Right ventricle myocardium superior (tissue), 1 donor: ENCODE measurements around the gene GSTA3. TPM values are rescaled to one million over a fixed set of nuclear protein-coding genes. Genes with fewer than 3 reads are reported as not detected.
"Not testable (repeated sequence)": the region's sequence is repeated elsewhere in the genome, so short reads cannot be mapped to it uniquely, and the experiment has no call there.

Source experiments
- ATAC-seq: fragments of 200-7000 bp; cut with Tn5 transposase; one replicate; pipeline ENCODE4 v1.9.1; 2020; ENCODE audit warnings: mild to moderate bottlenecking; ENCODE audit not compliant: poor library complexity
- DNase-seq: peaks from one replicate; pipeline ENCODE4 v3.0.0-alpha.2; 2020
- intact Hi-C: fragments of 100-400 bp; cut with DNase I; formaldehyde crosslinking; loops from one replicate; pipeline ENCODE4 v1.11.2; 2022
- total RNA-seq: library from RNA; stranded (reverse); fragmentation: NEBNext Ultra II Directional; extraction: Animal tissue kit (Norgen Biotek cat#: 25700); gene quantifications from one replicate; pipeline ENCODE4 v1.2.1, GENCODE V29; 2021
- donor health status: DM: no; HTN: yes; CAD: no; lungs with severe emphysema.

Gene GSTA3
- total RNA-seq, 1 donor from 2014 or later: not detected

GRCh38 chr6:52876056-52876787 is 33.3 kb downstream of the GSTA3 start:
- intact Hi-C loops: no loop called here
- no peak for ATAC-seq
- no peak for DNase-seq

- ATAC-seq: no peak
- DNase-seq: no peak
- intact Hi-C loops: no loop called here
These were observed 37.5 kb downstream of the GSTA3 start for GRCh38 chr6:52872031-52872430.

DNA sequence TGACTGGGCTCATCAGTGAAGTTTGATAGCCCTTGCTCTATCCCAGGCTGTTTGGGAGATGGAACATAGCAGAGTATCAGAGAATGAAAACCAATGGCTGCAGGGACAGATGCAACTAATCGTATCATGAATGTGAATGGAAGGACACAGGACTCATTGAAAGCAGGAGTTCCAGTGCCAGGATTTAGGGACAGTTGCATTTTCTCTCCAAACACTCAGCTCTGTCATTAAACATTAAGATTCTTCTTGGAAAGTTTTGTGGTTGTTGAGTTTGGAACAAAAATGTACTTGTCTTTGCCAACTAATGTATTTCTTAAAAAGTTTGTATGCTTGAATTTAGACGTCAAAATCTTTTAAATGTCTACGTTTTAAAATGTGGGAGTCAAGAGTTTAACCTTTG is 37.9 kb downstream of the GSTA3 start:
- DNase-seq (no peak), ATAC-seq (no peak)
- intact Hi-C loops: no loop called here

- ATAC-seq, DNase-seq, intact Hi-C loops: not testable (repeated sequence)
These were observed 39.0 kb downstream of the GSTA3 start for GRCh38 chr6:52870335-52871091.

DNA sequence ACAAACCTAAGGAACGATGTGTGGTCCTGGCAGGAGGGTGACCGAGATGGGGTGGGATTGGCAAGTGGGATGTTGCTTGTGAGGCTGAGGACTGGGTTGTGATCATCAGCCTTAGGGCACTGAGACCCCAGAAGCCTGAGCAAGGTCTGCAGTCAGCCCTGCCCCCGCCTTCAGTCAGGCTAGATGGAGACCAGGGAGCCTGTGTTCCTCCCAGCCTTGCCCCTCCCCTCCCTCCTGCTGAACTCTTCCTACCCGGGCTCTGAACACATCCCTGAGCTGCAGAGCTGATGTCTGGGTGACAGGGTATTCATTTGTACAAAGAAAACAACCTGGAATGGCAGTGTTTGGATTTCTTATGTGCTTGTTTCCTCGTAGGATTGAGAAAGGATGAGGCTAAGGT is 40.6 kb downstream of the GSTA3 start:
- intact Hi-C loops, ATAC-seq, DNase-seq: not testable (repeated sequence)

- no peak for ATAC-seq
- intact Hi-C loops: no loop called here
These were observed 41.3 kb downstream of the GSTA3 start for GRCh38 chr6:52868240-52868639.

GRCh38 chr6:52861151-52861550 is 48.3 kb downstream of the GSTA3 start:
- intact Hi-C loops, ATAC-seq, DNase-seq: not testable (repeated sequence)

More at GRCh38 chr6:52868240-52868639, 41.3 kb downstream of the GSTA3 start:
- DNase-seq: no peak

DNA sequence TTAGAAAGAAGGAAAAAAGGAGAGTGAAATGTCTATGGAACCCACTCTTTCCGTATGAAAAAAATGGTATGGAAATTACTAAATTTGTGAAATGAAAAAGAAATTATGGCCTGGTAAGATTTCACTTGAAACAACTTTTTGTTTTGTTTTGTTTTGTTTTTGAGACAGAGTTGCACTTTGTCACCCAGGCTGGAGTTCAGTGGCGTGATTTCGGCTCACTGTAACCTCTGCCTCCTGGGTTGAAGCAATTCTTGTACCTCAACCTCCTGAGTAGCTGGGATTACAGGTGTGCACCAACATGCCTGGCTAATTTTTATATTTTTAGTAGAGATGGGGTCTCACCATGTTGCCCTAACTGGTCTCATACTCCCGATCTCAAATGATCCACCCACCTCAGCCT is 51.1 kb downstream of the GSTA3 start:
- no peak for DNase-seq
- intact Hi-C loops: no loop called here
- no peak for ATAC-seq

DNA sequence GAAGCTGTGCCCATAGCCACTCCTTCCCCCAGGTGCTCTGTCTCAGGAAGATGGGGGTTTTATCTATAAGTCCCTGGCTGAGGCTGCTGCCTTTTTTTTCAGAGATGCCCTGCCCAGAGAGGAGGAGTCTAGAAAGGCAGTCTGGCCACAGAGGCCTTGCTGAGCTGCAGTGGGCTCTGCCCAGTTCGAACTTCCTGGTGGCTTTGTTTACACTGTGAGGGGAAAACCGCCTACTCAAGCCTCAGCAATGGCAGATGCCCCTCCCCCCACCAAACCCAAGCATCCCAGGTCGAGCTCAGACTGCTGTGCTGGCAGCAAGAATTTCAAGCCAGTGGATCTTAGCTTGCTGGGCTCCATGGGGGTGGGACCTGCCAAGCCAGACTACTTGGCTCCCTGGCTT is 53.4 kb downstream of the GSTA3 start:
- DNase-seq, ATAC-seq, intact Hi-C loops: not testable (repeated sequence)

DNA sequence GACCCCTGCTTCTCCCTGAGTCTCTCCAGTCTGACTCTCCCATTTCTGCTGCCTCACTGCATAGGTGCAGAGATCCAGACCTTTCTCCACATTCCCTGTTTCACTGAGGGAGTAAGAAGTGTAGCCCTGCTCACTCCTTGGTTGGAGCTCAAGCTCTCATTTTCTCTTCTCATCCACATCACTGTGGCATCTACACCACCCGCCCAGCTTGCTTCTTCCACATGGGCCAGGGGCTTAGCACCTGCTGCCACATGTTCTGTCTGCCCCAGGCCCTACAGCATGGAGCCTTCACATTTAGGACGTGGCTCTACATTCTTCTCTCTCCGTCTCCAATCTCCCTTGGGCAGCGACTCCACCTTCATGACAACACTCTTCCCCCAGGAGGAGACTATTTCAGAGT is 60.4 kb downstream of the GSTA3 start:
- intact Hi-C loops: no loop called here
- DNase-seq (no peak), ATAC-seq (no peak)

Other genes with a start within 250 kb of the GSTA3 start
- gene TMEM14A, start 238.6 kb downstream of the GSTA3 start, total RNA-seq: 8.4 TPM
- not detected for gene GSTA2, start 146.2 kb downstream of the GSTA3 start, total RNA-seq
- gene GSTA1, start 105.9 kb downstream of the GSTA3 start, total RNA-seq: not detected
- not detected for gene GSTA5, start 68.9 kb downstream of the GSTA3 start, total RNA-seq
- 7.0 TPM for gene GSTA4, start 85.6 kb upstream of the GSTA3 start, total RNA-seq
- gene CILK1, start 152.1 kb upstream of the GSTA3 start, total RNA-seq: 6.0 TPM
- 40.2 TPM for gene FBXO9, start 155.7 kb upstream of the GSTA3 start, total RNA-seq
- not detected for gene GCM1, start 239.1 kb upstream of the GSTA3 start, total RNA-seq